22Rv1 (cell line): ENCODE data around the gene DNAI2.

ENCODE experiments used
- CTCF ChIP-seq: fragments of 450-650 bp; IDR thresholded peaks from 2 replicates; pipeline ENCODE4 v1.5.1; 2017; ENCODE audit warnings: mild to moderate bottlenecking
- ZFX ChIP-seq: fragments of 450-650 bp; IDR thresholded peaks from 2 replicates; pipeline ENCODE4 v1.6.1; 2017; ENCODE audit warnings: antibody characterized with exemption, borderline replicate concordance

GRCh38 chr17:74280093-74280513, 6.1 kb downstream of the DNAI2 start:
- TF ChIP-seq CTCF (no peak), ZFX (no peak)
